Lower leg skin (tissue), 4 donors: ENCODE data around the gene ERG. TPM values are rescaled to one million over a fixed set of nuclear protein-coding genes. Genes with fewer than 3 reads are reported as not detected.

Experiments
- DNase-seq, 2 donors: peaks; one replicate each; pipeline ENCODE4 v3.0.0-alpha.2; 2019; ENCODE audit warnings: low spot score in 2 of 2
- H3K4me3 ChIP-seq: fragments of 200-600 bp; sonication (generic); 2 replicates; pipeline ENCODE4 v1.5.1; 2017; ENCODE audit warnings: mild to moderate bottlenecking, low read depth; ENCODE audit not compliant: poor library complexity, severe bottlenecking
- CTCF ChIP-seq, 3 donors: fragments of 450-650 bp; IDR thresholded peaks; one replicate each; pipeline ENCODE4 v1.5.1; 2016; ENCODE audit warnings: antibody characterized with exemption in 3 of 3, mild to moderate bottlenecking in 3 of 3, moderate library complexity in 2 of 3
- POLR2A ChIP-seq, 2 donors: fragments of 450-650 bp; IDR thresholded peaks; one replicate each; pipeline ENCODE4 v1.6.1; 2016 to 2017; ENCODE audit warnings: antibody characterized with exemption in 2 of 2, mild to moderate bottlenecking in 1 of 2, moderate library complexity in 1 of 2
- WGBS, 2 donors: methylation state at CpG; one replicate each; pipeline ENCODE4 v1.1.5; 2018; 5-methylcytosine and 5-hydroxymethylcytosine counted together
- intact Hi-C: fragments of 100-400 bp; cut with DNase I; formaldehyde crosslinking; loops from one replicate; pipeline ENCODE4 v1.15.0; 2023; ENCODE audit warnings: low total_unique reads
- total RNA-seq, 4 donors: library from RNA; depleted of rRNA; stranded (reverse); fragments of >200 nt; gene quantifications; one replicate each; pipeline ENCODE4 v1.1.0, GENCODE V29; 2016

ERG gene
- total RNA-seq, 4 donors from 2014 or later = 3.5 to 12.5 (median 6.6) TPM

- WGBS, 2 donors = 70 to 82% methylated on average over 6 of the region's 6 CpGs
- H3K4me3 ChIP-seq = no peak overlapping the region
- intact Hi-C loops = no loop called here
- TF ChIP-seq CTCF (IDR thresholded peaks at IDR 0.05) (no peak), POLR2A (IDR thresholded peaks at IDR 0.05) (no peak)
- no peak for DNase-seq
Measured at GRCh38 chr21:38499296-38499695, 1.0 kb upstream of the ERG start.

- WGBS, 2 donors = 74 to 78% methylated on average over 3 of the region's 3 CpGs
- TF ChIP-seq CTCF (IDR thresholded peaks at IDR 0.05) (no peak), POLR2A (IDR thresholded peaks at IDR 0.05) (no peak)
Measured at GRCh38 chr21:38496224-38496623, 2.1 kb downstream of the ERG start.

GRCh38 chr21:38495696-38496095 lies 2.6 kb downstream of the ERG start:
- TF ChIP-seq CTCF (IDR thresholded peaks at IDR 0.05) (no peak), POLR2A (IDR thresholded peaks at IDR 0.05) (no peak)
- 54 to 66% methylated on average over 2 of the region's 2 CpGs for WGBS, 2 donors
- peak overlapping the region; percentile 5 for H3K4me3 ChIP-seq
- intact Hi-C loops = no loop called here
- no peak for DNase-seq

More at GRCh38 chr21:38496224-38496623, 2.1 kb downstream of the ERG start:
- peak overlapping the region; percentile 5 for H3K4me3 ChIP-seq
- intact Hi-C loops = no loop called here
- no peak for DNase-seq

GRCh38 chr21:38495242-38495641 lies 3.0 kb downstream of the ERG start:
- H3K4me3 ChIP-seq = no peak overlapping the region
- DNase-seq = no peak
- TF ChIP-seq CTCF (IDR thresholded peaks at IDR 0.05) (no peak), POLR2A (IDR thresholded peaks at IDR 0.05) (no peak)
- WGBS, 2 donors = 53 to 57% methylated on average over 5 of the region's 5 CpGs
- intact Hi-C loops = no loop called here

GRCh38 chr21:38494703-38495102 lies 3.6 kb downstream of the ERG start:
- intact Hi-C loops = no loop called here
- TF ChIP-seq POLR2A (IDR thresholded peaks at IDR 0.05) (no peak), CTCF (IDR thresholded peaks at IDR 0.05) (no peak)
- 55 to 58% methylated on average over 6 of the region's 6 CpGs for WGBS, 2 donors
- no peak overlapping the region for H3K4me3 ChIP-seq
- no peak for DNase-seq

- no peak for TF ChIP-seq CTCF (IDR thresholded peaks at IDR 0.05)
- no peak for TF ChIP-seq POLR2A (IDR thresholded peaks at IDR 0.05)
- no peak for DNase-seq
- intact Hi-C loops = no loop called here
- no peak overlapping the region for H3K4me3 ChIP-seq
- WGBS, 2 donors = 70 to 80% methylated on average over 4 of the region's 4 CpGs
Measured at GRCh38 chr21:38494251-38494642, 4.0 kb downstream of the ERG start.
